Measurements from ENCODE around the gene NANP. TPM values are rescaled to one million over a fixed set of nuclear protein-coding genes. Genes with fewer than 3 reads are reported as not detected.
"Not testable (repeated sequence)": the region's sequence is repeated elsewhere in the genome, so short reads cannot be mapped to it uniquely, and the experiment has no call there.

Gene NANP
- total RNA-seq, 1 donor from 2014 or later: 3.8 TPM

DNA sequence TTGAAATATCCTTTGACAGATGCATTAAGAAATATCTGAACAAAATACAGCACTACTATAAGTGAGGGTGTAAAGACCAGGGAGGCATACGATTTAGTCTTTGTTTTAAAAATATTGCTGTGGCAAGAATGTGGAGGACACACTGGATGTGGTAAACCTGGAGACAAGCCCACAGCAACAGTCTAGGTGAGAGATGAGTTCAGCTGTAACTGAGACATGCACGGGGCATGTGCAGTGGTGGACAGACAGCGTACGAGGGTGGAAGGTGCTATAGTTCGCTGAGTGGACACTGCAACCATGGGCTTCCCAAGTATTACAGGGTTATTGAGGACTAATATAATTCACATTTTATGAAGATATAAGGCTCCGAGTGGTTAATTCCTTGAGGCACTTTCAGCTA is 1.8 kb downstream of the NANP start:
- DNase-seq (ENCODE audit: missing footprints): no peak
- intact Hi-C loops (cut with DNase I): loop anchor here (5.0 kb wide), 1 partner anchor 80 kb away; no protein-coding TSS in a partner anchor

DNA sequence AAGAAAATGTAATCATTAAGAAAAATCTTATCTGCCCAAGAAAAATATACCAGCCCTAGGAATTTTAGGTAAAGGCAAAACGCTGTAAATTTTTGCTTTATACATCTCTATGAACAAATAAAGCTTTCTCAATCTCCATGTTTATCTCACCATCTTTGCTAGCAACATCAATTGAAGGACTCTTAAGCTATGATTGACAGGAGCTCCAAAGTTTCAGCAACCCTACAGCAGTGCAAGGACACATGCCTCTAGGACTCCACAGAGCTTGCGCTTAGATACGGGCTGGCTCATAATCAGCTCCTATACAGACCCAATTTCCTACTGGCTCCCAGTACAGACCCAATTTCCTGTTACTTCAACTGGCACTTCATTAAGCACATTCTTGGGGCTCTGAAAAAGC is 4.3 kb downstream of the NANP start:
- intact Hi-C loops (cut with DNase I): no loop called here
- no peak for ATAC-seq

More for the DNA sequence above, 1.8 kb downstream of the NANP start:
- no peak for ATAC-seq

DNA sequence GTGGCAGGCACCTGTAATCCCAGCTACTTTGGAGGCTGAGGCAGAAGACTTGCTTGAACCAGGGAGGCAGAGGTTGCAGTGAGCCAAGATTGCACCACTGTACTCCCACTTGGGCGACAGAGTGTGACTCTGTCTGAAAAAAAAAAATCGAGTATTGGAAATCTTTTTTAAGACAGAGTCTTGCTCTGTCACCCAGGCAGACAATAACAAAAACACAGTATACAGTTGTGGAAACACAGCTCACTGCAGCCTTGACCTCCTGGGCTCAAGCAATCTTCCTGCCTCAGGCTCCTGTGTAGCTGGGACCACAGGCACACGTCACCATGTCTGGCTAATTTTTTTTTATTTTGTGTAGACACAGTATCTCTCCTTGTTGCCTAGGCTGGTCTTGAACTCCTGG is 15.0 kb downstream of the NANP start:
- no peak for ATAC-seq
- DNase-seq (ENCODE audit: missing footprints): no peak
- intact Hi-C loops (cut with DNase I): no loop called here

More for the DNA sequence above, 4.3 kb downstream of the NANP start:
- no peak for DNase-seq (ENCODE audit: missing footprints)

DNA sequence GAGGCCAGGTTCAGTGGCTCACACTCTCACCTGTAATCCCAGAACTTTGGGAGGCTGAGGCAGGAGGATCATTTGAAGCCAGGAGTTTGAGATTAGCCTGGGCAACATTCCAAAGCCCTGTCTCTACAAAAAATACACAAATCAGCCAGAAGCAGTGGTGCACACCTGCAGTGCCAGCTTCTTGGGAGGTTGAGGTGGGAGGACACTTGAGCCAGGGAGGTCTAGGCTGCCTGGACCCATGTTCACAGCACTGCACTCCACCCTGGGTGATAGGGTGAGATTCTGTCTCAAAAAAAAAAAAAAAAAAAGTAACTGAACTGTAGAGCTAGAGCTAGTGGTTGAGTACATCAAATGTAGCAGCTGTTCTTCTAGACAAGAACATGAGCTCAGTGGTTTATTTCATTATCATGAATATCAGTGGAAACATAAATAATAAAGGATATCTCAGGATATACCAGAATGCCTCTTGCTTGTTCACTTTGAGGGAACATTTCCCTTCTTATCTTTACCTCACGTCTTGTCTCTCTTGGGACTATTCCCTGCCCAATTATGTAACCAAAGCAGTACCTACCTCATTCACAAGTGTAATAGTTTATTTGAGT is 17.6 kb downstream of the NANP start:
- intact Hi-C loops (cut with DNase I): no loop called here
- no peak for ATAC-seq
- DNase-seq (ENCODE audit: missing footprints): no peak

DNA sequence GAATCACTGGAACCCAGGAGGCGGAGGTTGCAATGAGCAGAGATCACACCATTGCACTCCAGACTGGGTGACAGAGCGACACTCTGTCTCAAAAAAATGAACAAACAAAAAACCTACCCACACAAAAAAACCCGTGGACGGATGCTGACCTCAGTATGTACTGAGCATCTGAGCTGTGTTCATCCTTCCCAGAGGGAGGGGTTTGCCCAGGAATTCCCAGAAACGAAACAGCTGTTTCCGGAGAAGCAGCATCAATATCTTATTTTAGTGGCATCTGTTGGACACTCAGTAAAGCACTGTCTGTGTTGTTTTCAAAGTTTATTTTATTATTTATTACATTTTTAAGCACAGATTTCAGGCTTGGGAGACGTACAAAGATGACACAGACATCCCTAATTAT is 18.7 kb downstream of the NANP start:
- intact Hi-C loops (cut with DNase I): no loop called here
- ATAC-seq: no peak
- no peak for DNase-seq (ENCODE audit: missing footprints)

DNA sequence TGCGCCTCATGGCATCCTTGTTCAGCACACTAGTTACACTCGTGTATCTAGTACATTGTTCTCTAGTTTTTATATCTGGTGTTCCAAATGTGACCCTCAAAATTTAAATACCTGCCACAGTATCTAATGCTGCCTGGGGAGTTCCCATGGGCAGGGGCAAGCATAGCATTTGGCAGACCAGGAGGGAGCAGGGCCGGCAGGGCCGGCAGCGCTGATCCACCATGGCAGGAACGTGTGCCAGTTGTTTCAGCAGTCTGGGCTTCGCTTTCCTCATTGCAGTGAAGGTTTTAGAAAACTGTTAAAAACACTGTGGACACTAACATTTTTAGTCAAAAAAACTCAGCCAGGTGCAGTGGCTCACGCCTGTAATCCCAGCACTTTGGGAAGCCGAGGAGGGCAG is 19.2 kb downstream of the NANP start:
- intact Hi-C loops (cut with DNase I): no loop called here
- DNase-seq (ENCODE audit: missing footprints) (no peak), ATAC-seq (no peak)

DNA sequence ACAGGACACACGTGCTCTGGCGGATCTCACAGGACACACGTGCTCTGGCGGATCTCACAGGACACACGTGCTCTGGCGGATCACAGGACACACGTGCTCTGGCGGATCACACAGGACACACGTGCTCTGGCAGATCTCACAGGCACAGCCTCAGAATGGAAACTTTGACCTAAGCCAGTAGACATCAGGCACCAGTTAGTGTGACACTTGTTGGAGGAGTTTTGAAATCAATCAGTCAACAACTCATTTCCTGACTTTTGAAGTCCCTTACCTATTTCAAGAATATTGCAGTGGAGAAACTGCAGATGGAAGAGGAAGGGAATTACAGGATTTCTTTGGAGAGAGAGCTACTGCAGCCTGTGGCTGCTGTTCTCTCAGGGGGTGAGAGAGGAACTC is 20.9 kb downstream of the NANP start:
- ATAC-seq; intact Hi-C loops (cut with DNase I); DNase-seq (ENCODE audit: missing footprints): not testable (repeated sequence)

DNA sequence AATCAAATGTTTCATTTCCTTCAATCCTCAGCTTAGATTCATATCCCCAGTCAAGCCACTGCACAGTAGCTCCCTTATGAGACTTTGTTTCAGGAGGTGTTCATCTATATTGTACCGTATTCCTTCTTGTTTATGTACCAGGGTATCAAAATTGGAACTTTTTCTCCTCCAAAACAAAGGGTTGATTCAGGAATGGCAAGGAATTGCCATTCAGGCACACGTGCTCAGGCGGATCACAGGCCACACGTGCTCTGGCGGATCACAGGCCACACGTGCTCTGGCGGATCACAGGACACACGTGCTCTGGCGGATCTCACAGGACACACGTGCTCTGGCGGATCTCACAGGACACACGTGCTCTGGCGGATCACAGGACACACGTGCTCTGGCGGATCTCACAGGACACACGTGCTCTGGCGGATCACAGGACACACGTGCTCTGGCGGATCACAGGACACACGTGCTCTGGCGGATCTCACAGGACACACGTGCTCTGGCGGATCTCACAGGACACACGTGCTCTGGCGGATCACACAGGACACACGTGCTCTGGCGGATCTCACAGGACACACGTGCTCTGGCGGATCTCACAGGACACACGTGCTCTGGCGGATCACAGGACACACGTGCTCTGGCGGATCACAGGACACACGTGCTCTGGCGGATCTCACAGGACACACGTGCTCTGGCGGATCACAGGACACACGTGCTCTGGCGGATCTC is 21.5 kb downstream of the NANP start:
- DNase-seq (ENCODE audit: missing footprints); intact Hi-C loops (cut with DNase I); ATAC-seq: not testable (repeated sequence)

DNA sequence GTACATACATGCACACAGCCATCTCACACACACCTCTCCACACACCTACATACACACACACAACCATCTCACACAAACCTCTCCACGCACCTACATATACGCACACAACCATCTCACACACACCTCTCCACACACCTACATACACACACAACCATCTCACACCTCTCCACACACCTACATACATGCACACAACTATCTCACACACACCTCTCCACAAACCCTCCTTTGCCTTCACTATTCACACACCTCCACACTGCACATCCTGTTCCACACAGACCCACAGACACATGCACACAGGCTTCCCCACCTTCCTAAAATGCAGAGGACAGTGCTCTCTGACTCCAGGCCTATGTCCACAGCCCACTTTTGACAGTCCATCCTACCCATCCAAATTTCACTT is 22.2 kb downstream of the NANP start:
- intact Hi-C loops (cut with DNase I): no loop called here
- no peak for ATAC-seq
- no peak for DNase-seq (ENCODE audit: missing footprints)

DNA sequence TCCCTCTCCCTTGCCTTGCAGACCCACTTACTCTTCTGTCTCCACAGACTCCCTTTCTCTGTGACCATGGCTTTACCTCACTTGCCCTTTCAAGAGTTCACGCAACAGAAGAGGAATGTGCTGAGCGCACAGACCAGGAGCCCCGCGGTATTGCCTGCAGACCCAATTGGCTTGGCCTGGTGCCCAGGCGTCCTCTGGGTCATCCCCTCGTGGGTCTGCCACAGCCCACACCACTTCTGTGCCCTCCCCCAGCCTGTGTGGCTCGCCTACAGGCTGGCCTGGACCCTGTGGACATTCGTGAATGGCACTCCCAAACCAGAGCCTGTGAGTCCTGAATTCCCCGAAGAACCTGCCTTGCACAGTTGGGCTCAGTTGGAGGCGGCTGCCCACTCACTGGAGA is 23.2 kb downstream of the NANP start:
- ATAC-seq (no peak), DNase-seq (ENCODE audit: missing footprints) (peak; percentile 63)
- intact Hi-C loops (cut with DNase I): no loop called here

DNA sequence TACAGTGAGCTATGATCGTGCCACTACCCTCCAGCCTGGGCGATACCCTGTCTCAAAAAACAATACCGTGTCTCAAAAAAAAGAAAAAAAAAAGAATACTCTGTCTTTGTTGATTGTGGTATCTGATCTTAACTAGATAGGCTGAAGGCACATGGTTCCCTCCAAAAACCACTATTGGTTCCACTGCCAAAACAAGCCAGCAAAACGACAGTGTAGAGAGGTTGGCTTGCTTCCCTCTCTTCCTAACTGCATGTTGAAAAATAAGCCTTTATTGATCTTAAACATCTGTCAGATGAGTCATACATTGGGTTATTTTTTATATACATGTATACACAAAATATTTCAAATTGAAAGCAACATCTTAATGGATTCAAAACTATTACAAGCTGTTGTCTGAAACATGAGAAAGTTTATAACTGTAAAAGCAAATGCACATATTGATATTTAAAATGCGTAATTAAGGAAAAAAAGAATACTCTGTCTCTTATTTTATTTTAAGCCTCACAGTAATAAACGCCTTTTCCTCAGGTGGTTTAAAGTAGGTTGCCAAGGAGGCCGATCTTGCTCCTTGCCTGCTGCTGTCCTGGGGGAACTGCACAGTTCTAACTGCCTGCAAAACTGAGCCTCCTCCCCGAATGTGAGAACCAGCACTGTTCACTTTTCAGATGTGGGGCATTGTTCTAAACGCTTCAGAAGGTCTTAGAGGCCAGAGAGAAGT is 31.5 kb downstream of the NANP start:
- intact Hi-C loops (cut with DNase I): no loop called here
- ATAC-seq: no peak
- DNase-seq (ENCODE audit: missing footprints): no peak

DNA sequence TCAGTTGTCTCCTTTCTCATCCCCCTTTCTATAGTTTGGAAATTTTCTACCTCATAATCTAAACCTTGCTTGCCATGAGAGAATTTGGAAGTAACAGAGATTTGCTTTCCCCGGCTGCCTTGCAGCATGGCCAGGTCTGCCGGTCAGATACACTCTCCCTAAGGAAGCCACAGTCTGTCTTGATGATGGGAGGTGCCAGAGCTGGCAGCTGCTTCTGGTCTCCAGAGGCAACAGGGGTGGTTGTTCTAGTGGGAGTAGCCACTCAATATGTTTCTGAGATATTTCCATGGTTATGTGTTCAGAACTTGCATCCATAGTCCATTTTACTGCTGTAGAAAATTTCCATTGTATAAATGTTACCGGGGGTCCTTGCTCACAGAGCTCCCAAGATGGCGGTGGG is 33.0 kb downstream of the NANP start:
- intact Hi-C loops (cut with DNase I); ATAC-seq: not testable (repeated sequence)

DNA sequence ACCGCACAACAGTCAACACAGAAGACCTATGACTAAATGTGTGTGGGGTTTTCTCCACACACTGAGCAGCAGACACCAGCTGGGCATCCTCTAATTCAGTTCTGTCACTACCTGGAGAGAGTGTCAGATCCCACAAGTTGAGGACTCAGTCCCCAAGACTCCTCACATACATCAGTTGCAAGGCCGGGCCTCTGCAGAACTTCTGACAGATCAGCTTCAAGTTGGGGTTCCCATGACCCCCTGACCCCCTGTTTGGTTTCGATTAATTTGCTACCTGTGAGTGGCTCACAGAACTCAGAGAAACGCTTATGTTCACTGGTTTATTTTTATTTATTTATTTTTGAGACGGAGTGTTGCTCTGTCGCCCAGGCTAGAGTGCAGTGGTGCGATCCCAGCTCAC is 35.3 kb downstream of the NANP start:
- intact Hi-C loops (cut with DNase I): no loop called here
- DNase-seq (ENCODE audit: missing footprints): no peak
- no peak for ATAC-seq

More for the DNA sequence above, 33.0 kb downstream of the NANP start:
- DNase-seq (ENCODE audit: missing footprints): not testable (repeated sequence)

DNA sequence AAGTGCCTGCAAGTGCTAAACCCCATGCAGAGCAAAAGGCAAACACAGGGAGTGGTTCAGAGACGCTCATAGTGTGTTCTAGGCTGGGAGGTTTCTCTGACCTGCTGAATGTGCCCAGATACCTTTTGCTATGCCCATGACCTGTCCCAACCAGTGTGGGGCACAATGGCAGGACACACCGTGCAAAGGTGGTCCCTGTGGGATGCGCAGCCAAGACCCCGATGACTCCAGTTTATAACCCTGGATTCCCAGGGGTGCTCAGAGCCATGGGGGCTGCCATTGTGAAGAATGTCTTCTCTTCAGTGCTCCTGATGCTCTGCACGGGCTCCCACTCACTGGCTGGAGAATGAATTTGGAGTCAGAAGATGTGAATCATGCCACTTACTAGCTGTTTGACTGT is 36.3 kb downstream of the NANP start:
- DNase-seq (ENCODE audit: missing footprints): no peak
- intact Hi-C loops (cut with DNase I): no loop called here
- ATAC-seq: no peak

DNA sequence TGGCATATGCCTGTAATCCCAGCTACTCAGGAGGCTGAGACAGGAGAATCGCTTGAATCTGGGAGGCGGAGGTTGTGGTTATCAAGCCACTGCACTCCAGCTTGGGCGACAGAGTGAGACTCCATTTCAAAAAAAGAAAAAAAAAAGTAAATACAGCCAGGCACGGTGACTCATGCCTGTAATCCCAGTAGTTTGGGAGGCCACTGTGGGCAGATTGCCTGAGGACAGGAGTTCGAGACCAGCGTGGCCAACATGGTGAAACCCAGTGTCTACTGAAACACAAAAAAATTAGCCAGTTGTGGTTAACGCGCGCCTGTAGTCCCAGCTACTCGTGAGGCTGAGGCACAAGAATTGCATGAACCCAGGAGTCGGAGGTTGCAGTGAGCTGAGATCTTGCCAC is 36.9 kb downstream of the NANP start:
- no peak for DNase-seq (ENCODE audit: missing footprints)
- intact Hi-C loops (cut with DNase I): no loop called here
- no peak for ATAC-seq

DNA sequence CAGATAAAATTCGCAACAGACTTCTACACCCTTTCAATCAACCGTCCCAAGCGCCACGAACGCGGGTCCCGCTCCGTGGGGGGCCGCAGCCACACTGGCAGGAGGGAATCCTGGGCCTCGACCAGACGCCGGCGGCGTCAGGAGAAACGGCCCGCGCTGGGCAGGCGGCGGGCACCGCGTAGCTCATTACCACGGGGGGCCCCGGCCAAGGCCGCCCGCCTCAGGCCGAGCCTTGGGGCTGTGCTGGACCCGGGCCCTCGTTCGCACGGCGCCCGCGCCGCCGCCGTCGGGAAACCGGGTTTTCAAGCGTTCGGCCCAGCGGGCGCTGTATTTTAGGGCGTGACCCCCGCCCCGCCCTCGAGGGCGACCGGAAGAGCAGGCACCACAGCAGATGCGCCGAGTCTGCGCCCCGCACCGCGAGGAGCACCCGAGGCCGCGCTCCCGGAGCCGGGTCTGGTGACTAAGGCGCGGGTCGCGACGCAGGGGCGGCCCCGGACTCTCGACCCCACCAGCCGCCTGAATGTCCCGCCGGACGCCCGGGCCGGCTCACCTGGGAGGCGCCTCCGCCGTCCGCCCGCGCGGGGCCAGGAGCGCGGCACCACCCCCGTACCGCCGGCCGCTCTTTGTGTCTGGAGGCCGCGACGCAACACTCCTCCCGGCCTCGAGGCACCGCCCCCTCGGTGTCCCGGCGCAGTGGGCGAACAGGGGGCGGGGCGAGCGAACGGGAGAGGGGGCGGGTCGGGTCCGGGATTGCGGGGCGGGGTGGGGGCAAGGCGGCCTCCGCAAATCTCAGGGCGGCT is 38.7 kb downstream of the NANP start, which contains the start of gene NINL:
NINL (minus strand) TSS at position 627 of the 800 bp plus-strand sequence. CDS start 58,944 bp downstream, outside the sequence.
- intact Hi-C loops (cut with DNase I): no loop called here
- DNase-seq (ENCODE audit: missing footprints) (peak; percentile 78), ATAC-seq (peak; percentile 91)

DNA sequence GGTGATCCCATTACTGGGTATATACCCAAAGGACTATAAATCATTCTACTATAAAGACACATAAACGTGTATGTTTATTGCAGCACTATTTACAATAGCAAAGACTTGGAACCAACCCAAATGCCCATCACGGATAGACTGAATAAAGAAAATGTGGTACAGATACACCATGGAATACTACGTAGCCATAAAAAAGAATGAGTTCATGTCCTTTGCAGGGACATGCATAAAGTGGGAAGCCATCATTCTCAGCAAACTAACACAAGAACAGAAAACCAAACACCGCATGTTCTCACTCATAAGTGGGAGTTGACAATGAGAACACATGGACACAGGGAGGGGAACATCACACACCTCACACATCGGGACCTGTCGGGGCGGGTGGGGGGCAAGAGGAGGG is 40.2 kb downstream of the NANP start:
- DNase-seq (ENCODE audit: missing footprints); intact Hi-C loops (cut with DNase I); ATAC-seq: not testable (repeated sequence)

DNA sequence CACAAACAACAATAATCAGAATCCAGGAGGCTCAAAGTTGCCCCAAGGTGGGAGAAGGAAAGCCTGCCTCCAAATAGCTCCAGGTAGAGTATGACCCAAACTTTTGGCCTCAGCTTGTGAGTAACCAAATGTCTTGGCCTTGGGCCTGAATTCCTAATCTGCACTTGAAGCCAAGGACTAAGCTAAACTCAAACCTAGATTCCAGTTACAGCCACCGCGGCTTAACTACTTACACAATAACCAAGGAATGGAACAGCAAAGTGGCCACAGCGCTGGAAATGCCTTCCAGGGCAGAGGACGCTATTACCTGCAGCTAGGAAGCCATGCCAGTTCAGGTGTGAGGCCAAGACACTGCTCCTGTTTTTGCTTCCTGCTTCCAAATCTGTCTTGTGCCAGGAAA is 43.1 kb downstream of the NANP start:
- DNase-seq (ENCODE audit: missing footprints): no peak
- intact Hi-C loops (cut with DNase I): no loop called here
- ATAC-seq: no peak
